Measurements from ENCODE around the gene CHST15.

DNA sequence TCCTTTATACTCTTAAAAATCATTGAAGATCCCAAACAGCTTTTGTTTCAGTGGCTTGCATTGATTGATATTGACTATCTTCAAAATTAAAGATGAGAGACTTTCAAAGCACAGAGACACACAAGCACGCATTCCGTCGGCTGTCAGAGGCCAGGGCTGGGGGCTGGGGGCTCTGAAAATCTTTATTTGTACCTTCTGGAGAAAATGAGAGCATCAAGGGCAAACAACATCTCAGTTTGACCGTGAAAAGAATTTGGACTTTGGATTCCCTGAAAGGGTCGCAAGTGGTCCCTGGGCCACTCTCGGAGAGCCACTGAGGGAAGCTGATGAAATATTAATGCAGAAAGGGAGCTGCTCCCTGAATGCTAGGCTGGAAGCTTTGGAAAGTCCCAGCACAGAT is 96.4 kb downstream of the CHST15 start:
- TF ChIP-seq CTCF (IDR thresholded peaks at IDR 0.05; ENCODE audit: borderline replicate concordance, extremely low read depth, low read length, poor library complexity, severe bottlenecking) (no peak), EZH2 (IDR thresholded peaks at IDR 0.05; ENCODE audit: borderline replicate concordance, low read depth, low read length, severe bottlenecking) (no peak)
